Measurements from ENCODE around the gene TPP1.

Gene TPP1

GRCh38 chr11:6587360-6587953 is 31.8 kb downstream of the TPP1 start:
- DNase-seq (ENCODE audit: low read depth in 2 of 2) = no peak

GRCh38 chr11:6586434-6587359 is 32.5 kb downstream of the TPP1 start:
- DNase-seq (ENCODE audit: low read depth in 2 of 2) = no peak

- no peak for DNase-seq (ENCODE audit: low read depth in 2 of 2)
Measured at GRCh38 chr11:6584528-6584927, 34.7 kb downstream of the TPP1 start.

GRCh38 chr11:6583584-6583983 is 35.6 kb downstream of the TPP1 start:
- DNase-seq (ENCODE audit: low read depth in 2 of 2) = no peak

- DNase-seq (ENCODE audit: low read depth in 2 of 2) = no peak
Measured at GRCh38 chr11:6579681-6580080, 39.5 kb downstream of the TPP1 start.

GRCh38 chr11:6578134-6578533 is 41.1 kb downstream of the TPP1 start:
- no peak for DNase-seq (ENCODE audit: low read depth in 2 of 2)

GRCh38 chr11:6576471-6577373 is 42.5 kb downstream of the TPP1 start:
- no peak for DNase-seq (ENCODE audit: low read depth in 2 of 2)

DNA sequence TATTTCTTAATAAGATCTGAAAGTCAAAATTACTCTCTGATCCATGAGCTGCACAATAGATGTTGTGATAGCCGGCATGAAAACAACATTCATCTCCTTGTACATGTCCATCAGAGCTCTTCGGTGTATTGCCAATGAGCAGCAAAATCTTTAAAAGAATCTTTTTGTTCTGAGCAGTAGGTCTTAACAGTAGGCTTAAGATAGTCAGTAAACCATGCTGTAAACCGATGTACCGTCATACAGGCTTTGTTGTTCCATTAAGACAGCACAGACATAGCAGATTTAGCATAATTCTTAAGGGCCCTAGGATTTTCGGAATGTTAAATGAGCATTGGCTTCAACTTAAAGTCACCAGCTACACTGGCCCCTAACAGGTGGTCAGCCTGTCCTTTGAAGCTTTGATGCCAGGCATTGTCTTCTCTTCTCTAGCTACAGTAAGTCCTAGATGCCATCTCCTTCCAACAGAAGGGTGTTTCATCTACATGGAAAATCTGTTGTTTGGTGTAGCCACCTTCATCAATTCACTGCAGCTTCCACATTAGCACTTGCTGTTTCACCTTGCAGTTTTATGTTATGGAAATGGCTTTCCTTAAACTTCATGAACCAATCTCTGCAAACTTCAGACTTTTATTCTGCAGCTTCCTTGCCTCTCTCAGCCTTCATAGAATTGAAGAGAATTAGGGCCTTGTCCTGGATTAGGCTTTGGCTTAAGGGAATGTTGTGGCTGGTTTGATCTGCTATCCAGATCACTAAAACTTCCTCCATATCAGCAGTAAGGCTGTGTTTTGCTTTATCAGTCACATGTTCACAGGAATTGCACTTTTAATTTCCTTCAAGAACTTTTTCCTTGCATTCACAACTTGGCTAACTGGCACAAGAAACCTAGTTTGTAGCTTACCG is 44.2 kb downstream of the TPP1 start:
- DNase-seq (ENCODE audit: low read depth in 2 of 2) = no peak

DNA sequence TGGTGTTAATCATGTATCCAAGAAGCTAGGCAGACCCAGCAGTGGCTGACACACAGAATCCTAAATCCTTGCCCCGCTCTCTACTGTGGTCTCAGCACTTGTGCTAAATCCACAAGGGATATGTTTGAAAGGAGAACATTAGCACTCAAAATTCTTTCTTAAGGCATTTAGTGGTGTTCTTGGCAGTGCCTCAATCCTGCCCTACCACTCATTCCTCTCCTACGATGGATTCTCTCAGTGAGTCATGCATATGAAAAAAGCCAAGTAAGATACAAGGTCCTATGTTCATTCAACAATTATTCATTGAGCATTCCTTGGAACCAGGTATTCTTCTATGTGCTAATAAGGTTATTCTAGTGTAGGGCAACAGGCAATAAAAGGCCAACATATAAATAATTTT is 47.0 kb downstream of the TPP1 start:
- DNase-seq (ENCODE audit: low read depth in 2 of 2) = no peak

GRCh38 chr11:6571434-6572008 is 47.7 kb downstream of the TPP1 start:
- DNase-seq (ENCODE audit: low read depth in 2 of 2) = no peak

- DNase-seq (ENCODE audit: low read depth in 2 of 2) = no peak
Measured at GRCh38 chr11:6570691-6571427, 48.4 kb downstream of the TPP1 start.

DNA sequence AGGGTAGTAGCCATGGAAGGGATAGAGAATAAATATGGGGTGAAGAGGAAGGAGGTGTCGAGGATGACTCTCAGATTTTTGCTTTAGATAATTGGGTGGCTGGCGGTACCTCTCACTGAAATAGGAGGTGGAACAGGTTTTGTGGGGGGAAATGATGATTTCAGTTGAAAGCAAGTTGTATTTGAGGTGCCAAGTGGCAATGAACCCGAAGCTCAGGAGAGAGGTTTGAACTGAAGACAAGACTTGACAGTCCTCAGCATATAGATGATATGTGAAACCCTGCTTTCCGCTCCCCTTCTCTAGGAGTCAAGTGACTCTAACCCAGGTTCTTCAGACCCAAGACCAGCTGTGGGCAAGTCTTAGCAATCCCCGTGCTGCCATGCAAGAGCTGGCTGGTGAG is 49.5 kb downstream of the TPP1 start:
- no peak for DNase-seq (ENCODE audit: low read depth in 2 of 2)

- no peak for DNase-seq (ENCODE audit: low read depth in 2 of 2)
Measured at GRCh38 chr11:6568191-6568918, 50.9 kb downstream of the TPP1 start.

- no peak for DNase-seq (ENCODE audit: low read depth in 2 of 2)
Measured at GRCh38 chr11:6567371-6567745, 51.9 kb downstream of the TPP1 start.

GRCh38 chr11:6566704-6567370 is 52.4 kb downstream of the TPP1 start:
- no peak for DNase-seq (ENCODE audit: low read depth in 2 of 2)

- DNase-seq (ENCODE audit: low read depth in 2 of 2) = no peak
Measured at GRCh38 chr11:6565988-6566703, 53.1 kb downstream of the TPP1 start.

DNA sequence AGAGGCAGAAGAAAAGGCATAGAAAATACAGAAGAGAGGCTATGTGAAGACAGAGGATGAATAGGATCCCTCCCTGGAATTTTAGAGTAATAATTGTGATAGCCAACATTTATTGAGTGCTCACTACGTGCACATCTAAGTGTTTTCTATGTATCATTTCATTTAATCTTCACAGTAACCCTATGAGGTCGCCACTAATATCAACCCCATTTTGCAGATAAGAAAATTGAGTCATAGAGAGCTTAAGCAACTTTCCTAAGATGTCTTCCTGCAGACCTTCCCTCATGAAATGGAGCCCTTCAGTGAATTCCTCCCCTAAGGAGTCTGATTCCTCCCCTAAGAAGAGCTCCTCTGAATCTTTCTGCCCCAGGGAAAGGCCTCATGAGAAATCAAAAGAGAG is 53.9 kb downstream of the TPP1 start:
- no peak for DNase-seq (ENCODE audit: low read depth in 2 of 2)

DNA sequence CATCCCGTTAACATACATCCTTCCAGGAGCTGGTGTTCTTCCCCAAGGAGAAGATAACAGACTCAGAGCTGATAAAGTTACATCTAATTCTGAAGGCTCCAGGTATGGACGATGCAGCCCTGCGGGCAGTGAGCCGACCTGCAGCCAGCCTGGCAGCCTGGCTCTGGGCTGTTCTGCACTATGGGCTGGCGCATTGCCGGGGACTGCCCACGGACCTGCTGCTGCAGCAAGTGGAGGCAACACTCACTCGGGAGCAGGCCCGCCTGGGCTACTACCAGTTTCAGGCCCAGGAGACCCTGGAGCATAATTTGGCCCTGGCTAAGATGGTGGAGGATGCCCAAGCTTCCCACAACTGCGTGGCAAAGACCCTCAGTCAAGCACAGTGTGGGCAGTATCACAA is 55.6 kb downstream of the TPP1 start:
- no peak for DNase-seq (ENCODE audit: low read depth in 2 of 2)

Measured in activated CD8-positive, alpha-beta memory T cell treated with anti-CD3 and anti-CD28 coated beads for 4 hours (primary cell).